A549 treated with ZK216348 at 1 μM for 4 hours (cell line): ENCODE measurements around the gene CUEDC2. TPM values are rescaled to one million over a fixed set of nuclear protein-coding genes. Genes with fewer than 3 reads are reported as not detected.

Experiments
- total RNA-seq: library from RNA; stranded (reverse); fragments of 200-300 nt; extraction: Qiagen RNA extraction; gene quantifications from 5 replicates; pipeline ENCODE4 v1.2.3, GENCODE V29; 2022; ENCODE audit warnings: low read depth

CUEDC2 gene
- 54.9 to 73.1 TPM (median 62.7 TPM) in 5 replicates for total RNA-seq

GRCh38 chr10:102432162-102432950 is at the start of gene CUEDC2:
TSS of gene CUEDC2 (minus strand) at chr10:102432574. CDS start at chr10:102425188, 7,386 bp downstream.

GRCh38 chr10:102451105-102451969 is 19.0 kb upstream of the CUEDC2 start, which contains the start of gene C10orf95:
TSS of gene C10orf95 (minus strand) at chr10:102451543. CDS start at chr10:102451093, 450 bp downstream.

GRCh38 chr10:102420714-102421506 is 11.5 kb downstream of the CUEDC2 start, which contains the start of gene FBXL15:
TSS of gene FBXL15 (plus strand) at chr10:102420836. CDS start at chr10:102421130, 294 bp downstream.

GRCh38 chr10:102418622-102419268 is 13.6 kb downstream of the CUEDC2 start, which contains the start of gene PSD:
TSS of gene PSD (minus strand) at chr10:102418785. CDS start at chr10:102417038, 1,747 bp downstream.

GRCh38 chr10:102395400-102396316 is 36.7 kb downstream of the CUEDC2 start, which contains the start of gene NFKB2:
TSS of gene NFKB2 (plus strand) at chr10:102395705. CDS start at chr10:102395960, 255 bp downstream.

Other genes starting within 250 kb of the CUEDC2 start
- gene ELOVL3, start 206.3 kb downstream of the CUEDC2 start, total RNA-seq: 0.38 to 0.73 TPM (median 0.62 TPM) in 4 of 5 replicates, not detected in the other
- gene PITX3, start 191.1 kb downstream of the CUEDC2 start, total RNA-seq: 0.33 to 0.90 TPM (median 0.55 TPM) in 5 replicates
- 16.8 to 30.0 TPM (median 26.1 TPM) in 5 replicates for gene GBF1, start 187.0 kb downstream of the CUEDC2 start, total RNA-seq
- gene NFKB2, start 36.9 kb downstream of the CUEDC2 start, total RNA-seq: 44.9 to 75.7 TPM (median 64.7 TPM) in 5 replicates
- gene PSD, start 13.8 kb downstream of the CUEDC2 start, total RNA-seq: 0.34 to 0.61 TPM (median 0.51 TPM) in 5 replicates
- gene FBXL15, start 11.7 kb downstream of the CUEDC2 start, total RNA-seq: 4.9 to 11.4 TPM (median 8.5 TPM) in 5 replicates
- 0.13 to 0.34 TPM (median 0.19 TPM) in 4 of 5 replicates, not detected in the other for gene C10orf95, start 19.0 kb upstream of the CUEDC2 start, total RNA-seq
- gene ACTR1A, start 70.1 kb upstream of the CUEDC2 start, total RNA-seq: 83.8 to 98.2 TPM (median 93.1 TPM) in 5 replicates
- 4.9 to 8.2 TPM (median 7.2 TPM) in 5 replicates for gene SUFU, start 71.4 kb upstream of the CUEDC2 start, total RNA-seq
- 40.3 to 45.9 TPM (median 44.9 TPM) in 5 replicates for gene TRIM8, start 211.9 kb upstream of the CUEDC2 start, total RNA-seq